Amniotic stem cell (primary cell): Measurements from ENCODE around the gene TNFSF13B.
"Not testable (repeated sequence)": the region's sequence is repeated elsewhere in the genome, so short reads cannot be mapped to it uniquely, and the experiment has no call there.

Source experiments
- DNase-seq: peaks from one replicate; lab custom pipeline; 2025; lab: John Stamatoyannopoulos, UW

Gene TNFSF13B, protein sequence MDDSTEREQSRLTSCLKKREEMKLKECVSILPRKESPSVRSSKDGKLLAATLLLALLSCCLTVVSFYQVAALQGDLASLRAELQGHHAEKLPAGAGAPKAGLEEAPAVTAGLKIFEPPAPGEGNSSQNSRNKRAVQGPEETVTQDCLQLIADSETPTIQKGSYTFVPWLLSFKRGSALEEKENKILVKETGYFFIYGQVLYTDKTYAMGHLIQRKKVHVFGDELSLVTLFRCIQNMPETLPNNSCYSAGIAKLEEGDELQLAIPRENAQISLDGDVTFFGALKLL

DNA sequence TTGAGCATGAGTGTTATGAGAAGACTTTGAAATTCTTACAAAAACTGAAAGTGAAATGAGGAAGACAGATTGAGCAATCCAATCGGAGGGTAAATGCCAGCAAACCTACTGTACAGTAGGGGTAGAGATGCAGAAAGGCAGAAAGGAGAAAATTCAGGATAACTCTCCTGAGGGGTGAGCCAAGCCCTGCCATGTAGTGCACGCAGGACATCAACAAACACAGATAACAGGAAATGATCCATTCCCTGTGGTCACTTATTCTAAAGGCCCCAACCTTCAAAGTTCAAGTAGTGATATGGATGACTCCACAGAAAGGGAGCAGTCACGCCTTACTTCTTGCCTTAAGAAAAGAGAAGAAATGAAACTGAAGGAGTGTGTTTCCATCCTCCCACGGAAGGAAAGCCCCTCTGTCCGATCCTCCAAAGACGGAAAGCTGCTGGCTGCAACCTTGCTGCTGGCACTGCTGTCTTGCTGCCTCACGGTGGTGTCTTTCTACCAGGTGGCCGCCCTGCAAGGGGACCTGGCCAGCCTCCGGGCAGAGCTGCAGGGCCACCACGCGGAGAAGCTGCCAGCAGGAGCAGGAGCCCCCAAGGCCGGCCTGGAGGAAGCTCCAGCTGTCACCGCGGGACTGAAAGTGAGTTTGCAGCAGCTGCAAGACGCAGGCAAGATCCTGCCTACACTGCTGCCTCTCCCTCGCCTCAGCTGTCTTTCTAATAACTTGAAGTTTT lies at the start of gene TNFSF13B:
TSS of gene TNFSF13B (plus strand) at position 118 of the 728 bp plus-strand sequence. CDS start at position 296, 178 bp downstream.
- peak; percentile 12 for DNase-seq

DNA sequence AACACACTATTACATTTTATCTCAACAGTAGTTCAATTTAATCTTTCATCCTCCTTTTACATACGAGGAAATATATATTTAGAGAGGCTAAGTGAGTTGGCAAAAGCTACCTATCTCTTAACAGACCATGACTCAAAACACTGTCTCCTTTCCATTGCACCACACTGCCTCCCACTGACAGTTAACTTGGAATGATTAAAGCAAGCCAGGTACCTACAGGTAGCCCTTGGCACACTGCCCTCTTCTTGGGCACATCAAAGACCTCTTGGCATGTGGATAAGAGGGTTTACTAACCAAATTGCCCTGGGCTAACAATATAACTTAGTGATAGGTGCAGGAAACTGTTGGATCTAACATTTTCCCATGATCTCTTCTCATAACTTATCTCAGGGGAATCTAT lies 49.5 kb upstream of the TNFSF13B start:
- no peak for DNase-seq

DNA sequence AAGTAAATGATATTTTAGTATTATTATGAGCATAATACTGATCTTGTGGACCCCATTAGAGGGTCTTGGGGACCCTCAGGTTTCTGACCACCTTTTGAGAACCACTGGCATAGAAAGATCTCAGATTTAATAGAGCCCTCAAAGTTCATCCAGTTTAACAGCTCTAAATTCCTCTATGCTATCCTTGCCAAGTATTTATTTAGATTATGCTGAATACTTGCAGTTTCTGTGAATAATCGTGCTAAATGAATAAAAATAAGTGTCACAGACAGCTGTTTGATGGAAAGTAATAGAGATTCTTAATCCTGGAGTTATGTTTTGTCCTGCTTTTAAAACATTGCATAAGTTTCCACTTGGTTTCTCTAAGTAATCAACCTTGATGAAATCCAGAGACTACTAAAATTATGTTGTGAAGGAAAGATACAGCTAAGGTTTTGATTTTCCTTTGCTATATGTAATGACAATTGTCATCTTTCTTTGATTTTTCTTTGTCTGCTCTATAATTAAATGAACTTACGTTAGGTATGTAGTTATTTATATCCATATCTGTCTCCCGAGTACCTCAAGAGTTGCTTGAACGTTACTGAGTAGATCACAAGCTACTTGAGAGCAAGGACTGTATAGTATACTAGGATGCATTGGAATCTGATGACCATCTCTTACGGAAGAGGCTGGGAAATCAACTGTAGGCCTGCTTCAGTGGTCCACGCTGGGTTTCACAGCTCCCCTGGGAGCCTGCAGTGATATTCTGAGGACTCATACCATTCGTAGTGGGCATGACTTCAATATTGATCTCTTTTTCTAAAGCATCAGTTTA lies 45.6 kb upstream of the TNFSF13B start:
- no peak for DNase-seq

DNA sequence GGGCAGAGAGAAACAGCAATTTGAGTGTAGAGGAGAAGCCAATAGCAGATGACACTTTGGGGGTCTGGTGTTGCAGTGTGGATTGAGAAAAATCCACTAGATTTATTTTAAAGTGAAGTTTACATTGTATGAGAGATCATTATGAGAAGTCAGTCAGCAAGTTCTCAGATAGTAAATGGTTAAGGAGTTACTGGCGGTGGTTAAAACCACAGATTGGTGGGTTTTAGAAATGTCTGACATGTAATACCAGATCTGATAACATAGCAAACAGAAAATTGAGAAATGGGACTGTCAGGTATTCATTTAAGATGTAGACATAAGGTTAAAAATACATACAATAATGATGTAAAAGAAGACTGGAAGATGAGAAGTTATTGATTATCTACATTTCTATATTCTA lies 44.1 kb upstream of the TNFSF13B start:
- DNase-seq: no peak

DNA sequence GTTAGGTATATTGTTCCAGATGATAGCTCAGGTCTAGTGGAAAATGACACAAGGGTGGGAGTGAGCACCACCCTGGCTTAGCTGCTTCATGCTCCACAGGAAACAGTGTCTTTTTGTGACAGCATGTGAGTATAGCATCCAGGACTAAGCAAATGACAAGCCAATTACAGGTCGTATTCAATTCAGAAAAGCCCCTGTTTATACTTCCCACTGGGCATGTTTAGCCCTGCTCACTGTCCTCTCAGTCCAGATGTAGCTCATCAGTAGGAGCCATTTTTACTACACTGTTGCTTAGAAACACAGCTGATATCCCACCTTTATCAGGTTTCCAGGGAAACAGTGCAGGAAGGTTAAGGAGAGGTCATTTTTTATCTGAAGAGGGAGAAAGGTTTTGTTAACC lies 43.3 kb upstream of the TNFSF13B start:
- no peak for DNase-seq

DNA sequence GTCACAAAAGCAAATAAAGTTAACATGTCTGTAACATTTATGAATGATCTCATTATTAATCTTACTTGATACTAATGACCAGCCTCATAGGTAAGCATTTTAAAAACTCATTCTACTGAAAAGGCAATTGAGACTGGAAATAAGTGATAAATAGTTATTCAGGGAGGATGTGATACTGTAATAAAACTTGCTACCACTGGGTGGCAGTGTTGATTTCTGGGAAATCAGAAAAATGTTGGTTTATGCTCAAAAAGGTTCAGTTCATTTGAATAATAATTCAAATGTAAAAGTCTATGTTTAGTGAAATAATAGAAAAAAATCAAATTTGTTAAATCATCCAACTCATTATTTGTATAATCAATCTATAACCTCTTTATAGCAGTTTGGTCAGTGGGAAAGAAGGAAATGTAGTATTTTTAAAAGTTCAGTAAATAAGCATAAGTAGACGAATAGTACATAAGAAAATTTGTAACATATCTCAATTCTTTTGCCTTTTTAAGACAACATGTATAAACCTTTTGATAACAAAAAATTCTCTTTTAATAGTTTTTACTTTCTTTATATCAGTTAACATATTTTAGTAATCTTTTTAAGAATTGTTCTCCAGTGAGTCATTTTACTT lies 41.8 kb upstream of the TNFSF13B start:
- DNase-seq: peak; percentile 11

DNA sequence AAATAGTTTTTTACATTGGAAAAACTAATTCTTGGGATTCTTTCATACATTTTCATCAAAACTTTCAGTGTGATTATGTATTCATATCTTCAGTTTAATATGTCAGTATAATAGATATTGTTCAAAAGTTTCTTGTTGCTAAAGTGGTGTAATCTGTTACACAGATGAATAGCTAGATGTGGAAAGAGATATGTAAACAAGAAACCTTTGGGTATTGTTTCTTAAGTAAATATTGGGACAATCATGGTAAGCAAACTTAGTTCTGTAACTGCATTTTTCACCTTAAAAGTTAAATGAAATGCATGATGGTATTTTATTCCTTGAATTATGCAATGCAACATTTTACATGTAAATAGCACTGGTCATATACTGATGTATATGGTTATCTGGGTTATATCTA lies 39.1 kb upstream of the TNFSF13B start:
- no peak for DNase-seq

DNA sequence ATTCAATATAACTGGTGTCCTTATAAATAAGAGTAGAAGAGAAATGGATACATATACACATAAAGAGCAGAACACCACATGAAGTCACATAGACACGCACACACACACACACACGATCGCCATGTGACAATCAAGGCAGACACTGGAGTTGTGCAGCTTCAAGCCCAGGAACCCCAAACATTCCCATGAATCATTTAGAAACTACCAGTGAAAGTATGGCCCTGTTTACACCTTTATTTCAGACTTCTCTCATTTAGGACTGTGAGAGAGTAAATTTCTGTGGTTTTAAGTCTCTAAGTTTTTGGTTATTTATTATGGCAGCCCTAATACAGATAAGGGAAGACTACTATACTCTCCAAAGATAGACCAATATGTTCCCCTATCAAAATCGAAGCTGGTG lies 20.4 kb upstream of the TNFSF13B start:
- no peak for DNase-seq

DNA sequence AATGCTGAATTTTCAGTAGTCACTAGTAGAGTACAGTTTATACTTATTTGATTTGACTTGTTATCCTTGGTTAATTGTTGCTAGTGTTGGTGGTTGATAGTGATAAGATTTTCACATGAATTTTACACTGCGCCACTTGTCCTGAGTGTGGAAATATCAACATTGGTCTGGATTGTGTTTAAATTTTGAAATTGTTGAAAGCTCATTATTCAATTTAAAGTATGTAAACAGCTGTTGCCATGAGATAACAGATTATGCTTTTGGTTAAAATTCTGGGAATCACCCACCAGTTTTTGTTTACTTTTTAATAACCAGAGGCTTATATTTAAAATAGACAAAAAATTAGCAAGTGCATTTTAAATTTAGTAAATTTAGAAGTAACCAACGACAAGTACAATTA lies 12.3 kb upstream of the TNFSF13B start:
- DNase-seq: no peak

DNA sequence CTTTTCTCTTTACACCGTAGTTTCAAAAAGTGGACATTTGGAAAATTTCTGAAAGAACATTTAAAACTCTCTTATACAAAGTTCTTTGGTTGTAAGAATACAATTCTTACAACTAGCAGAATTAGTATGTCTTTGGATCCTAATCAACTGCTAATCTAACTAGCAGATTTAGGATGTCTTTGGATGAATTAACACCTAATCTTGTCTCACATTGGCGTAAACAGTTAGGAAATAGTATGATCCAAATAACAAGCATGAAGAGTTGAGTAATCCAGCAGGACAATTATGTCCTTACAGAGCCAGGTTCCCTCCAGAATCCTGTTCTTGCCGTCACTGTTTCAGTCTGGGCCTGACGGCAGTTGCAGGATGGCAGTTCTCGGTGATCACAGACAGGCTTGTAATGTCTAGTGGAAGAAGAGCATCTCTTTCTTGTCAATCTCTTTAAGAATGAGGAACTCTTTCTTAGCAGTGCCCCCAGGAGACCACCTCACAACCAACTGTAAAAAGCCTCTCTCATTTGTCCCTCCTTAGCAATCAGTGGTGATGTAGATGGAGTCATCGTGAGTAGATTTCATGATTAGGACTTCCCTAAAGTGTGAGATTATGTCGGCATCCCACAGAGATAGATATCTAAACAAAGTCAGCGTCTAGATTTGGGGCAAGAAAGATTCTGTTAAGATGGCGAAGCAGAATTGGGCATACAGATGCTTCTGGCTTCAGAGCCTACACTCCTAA lies 5.7 kb upstream of the TNFSF13B start:
- no peak for DNase-seq

DNA sequence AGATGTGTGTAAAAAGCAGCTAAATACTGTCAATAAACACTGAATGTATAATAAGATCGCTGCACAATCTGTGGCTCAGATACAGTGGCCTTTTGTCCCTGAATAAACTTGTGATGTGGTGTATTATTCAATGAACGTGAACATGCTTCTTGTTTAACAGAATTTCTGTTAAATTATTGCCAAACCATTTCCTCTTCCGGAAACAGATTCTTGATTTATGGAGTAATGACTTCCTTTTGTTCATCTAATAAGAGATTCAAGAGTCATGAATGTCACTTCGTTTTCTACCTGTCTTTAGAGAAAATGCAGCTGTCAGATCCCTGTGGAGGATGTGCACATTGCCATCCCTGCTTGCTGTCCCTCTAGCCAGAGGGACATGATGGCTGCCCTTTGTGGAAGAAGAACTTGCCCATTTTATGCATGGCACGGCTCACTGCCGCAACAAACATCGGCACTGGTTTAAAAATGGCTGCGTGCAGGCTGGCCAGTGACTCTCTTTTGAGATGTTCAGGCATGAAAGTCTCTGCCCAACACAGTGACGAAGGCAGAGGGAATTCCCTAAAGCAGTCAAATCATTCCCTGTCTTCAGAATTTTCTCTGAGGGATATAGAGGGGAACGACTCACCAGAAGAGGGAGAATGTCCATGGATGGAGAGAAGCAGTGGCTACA lies 3.1 kb upstream of the TNFSF13B start:
- DNase-seq: no peak

DNA sequence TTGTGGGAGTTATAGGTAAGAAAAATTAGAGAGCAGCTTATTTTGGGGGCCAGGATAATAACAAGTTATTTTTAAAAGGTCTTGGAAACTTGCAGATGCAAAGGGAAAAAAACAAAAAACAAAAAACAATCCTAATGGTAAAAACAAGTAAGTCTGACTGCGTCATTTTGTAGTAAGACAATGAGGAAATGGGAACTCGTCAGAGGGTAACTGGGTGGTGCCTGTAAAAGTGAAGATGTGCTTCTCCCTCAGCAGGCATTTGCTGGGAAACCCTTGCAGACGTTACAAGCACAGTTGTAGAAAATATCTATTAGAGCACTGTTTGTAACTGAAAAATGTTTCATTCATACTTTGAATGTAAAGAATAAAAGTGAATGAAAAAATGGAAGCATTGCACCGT lies 2.2 kb upstream of the TNFSF13B start:
- DNase-seq: no peak

DNA sequence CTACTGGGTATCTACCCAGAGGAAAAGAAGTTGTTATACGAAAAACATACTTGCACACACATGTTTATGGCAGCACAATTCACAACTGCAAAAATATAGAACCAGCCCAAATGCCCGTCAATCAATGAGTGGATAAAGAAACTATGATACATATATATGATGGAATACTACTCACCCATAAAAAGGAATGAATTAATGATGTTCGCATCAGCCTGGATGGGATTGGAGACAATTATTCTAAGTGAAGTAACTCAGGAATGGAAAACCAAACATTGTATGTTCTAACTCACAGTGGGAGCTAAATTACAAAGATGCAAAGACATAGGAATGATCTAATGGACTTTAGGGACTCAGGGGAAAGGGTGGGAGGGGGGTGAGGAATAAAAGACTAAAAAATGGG lies 1.7 kb upstream of the TNFSF13B start:
- DNase-seq: not testable (repeated sequence)

DNA sequence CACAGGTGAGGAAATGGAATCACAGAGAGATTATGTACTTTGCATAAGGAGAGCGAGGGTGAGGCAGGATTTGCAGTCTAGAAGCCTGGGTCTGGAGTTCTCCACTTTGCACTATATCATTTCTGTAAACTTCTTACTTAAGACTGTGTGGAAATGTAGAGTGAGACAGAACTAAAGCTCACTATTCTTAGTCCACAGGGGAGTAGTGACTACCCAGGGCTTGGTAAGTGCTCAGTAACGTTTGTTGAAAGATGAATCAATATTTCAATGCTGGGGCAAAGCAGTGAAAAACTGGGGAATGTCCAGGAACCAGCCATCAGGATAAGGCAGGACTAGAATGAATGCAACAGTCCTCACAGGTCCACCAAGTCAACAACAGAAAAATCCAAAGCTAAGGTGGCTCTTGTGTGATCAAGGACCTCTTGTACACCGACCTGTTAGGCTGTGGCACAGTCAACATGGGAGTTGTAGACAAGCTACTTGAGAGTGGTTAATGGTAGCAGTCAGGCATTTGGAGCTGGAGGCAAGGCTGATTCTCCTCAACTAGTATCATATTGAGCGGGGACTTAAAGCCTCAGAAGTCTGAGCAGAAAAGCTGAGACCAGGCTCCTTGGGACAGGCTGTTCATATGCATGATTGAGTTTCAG lies 929 bp upstream of the TNFSF13B start:
- no peak for DNase-seq

DNA sequence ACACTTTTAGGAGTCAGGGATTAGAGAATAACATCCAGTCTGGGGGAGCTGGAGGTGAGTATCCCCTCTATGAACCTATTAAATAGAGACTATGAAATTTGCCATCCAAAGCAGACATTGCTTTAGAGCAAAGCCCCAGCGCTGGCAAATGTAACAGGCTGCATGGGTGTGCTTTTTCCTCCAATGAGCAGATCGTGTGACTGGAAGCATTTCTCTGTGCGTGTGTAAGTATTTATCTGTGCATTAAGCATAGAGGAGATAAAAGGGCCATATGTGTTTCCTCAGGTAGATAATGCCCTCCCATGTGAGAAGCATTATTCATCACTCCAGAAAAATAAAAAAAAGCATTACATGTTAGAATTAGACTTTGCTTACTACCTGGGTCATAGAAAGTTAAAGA lies 924 bp downstream of the TNFSF13B start:
- DNase-seq: no peak

DNA sequence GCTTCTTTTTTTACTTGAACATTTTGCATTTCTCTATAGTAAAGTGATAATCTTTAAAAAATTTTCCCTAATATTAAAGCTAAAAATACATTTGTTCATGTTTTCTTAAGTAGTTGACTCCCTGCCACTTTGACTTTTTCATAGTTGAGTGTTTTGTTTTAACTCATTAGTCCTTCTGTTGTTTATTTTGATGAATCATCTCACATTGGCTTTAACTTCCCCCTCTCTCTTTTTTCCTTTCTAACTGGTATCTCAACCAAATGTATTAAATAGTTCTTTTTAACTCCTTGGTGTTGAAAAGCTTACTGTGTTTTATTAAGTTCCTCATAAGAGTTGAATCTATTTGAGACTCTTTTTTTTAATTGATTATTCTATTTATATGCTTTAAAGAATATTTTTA lies 2.8 kb downstream of the TNFSF13B start:
- no peak for DNase-seq

DNA sequence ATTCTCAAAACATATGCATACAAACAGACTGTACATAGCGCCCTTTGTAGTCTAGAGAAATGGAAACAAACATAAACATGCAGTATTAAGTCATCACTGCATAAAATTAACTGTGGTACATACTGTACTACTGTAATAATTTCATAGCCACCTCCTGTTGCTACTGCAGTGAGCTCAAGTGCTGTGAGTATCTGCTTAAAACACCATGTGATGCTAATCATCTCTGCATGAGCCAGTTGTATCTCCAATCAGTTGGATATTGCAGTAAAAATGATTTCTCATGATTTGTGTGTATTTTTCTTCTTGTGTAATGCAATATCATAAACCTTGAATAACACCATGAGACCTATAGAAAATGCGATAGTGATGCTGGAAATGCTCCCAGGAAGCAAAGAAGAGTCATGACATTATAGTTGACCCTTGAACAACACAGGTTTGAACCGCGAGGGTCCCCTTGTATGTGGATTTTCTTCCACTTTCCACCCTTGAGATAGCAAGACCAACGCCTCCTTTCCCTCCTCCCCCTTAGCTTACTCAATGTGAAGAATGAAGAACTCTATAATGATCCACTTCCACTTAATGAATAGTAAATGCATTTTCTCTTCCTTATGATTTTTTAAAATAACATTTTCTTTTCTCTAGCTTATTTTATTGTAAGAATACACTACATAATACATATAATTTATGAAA lies 4.1 kb downstream of the TNFSF13B start:
- no peak for DNase-seq

DNA sequence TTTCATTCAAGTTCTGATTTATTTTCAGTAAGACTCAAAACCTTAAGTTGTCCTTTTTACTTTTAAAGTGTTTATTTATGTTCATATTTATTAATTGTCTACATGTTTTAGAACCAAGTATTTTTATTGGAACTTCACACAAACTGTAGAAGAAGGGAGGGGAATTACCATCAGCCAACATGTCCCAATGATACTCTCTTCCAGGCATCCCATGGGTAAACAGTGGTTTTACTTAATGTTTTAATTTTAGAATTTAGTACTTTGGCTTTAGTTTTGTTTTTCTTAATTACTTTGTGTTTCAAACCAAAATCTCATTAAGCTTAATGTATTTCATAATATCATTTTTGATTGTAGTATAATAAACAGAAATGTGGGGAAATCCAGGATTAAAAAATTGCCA lies 5.2 kb downstream of the TNFSF13B start:
- no peak for DNase-seq

DNA sequence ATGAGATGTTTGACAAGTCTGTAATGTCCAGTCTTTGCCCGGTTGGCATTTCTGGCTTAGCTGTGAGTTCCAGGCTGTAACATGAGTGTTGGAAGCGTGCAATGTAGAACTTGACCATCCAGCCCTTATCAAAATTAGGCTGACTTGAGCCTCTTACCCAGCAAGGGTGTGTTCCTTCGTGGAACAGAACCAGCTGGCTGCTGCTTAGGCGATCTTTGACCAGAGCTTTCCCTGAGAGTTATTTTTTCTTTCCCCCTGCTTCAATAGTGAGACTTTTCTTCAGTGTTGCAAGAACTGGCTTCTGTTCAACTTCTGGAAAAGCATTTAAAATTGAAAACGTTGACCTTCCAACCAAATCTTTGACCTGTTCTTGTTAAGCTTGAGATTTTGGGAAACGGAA lies 6.5 kb downstream of the TNFSF13B start:
- no peak for DNase-seq

DNA sequence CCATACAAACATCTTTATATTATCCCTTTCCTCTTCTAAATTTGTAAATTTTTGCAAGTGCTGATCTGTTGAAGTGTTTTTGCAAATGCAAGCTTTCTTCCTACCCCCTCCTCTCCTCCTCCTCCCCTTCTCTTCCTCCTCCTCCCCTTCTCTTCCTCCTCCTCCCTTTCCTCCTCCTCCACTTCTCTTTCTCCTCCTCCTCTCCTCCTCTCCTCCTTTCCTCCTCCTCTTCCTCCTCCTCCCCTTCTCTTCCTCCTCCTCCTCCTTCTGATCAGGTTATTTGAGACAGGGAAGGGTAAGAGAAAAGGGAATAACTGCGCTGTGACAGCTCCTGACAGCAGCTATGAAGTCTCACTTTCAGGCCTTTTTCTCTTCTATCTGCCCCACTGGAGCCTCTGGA lies 8.9 kb downstream of the TNFSF13B start:
- no peak for DNase-seq
